Skin epidermis (tissue), 12 donors: ENCODE measurements around the gene FNDC3B.
A peak's percentile ranks its signal among the peaks of the same experiment; 100 is the strongest.
"Not testable (repeated sequence)": the region's sequence is repeated elsewhere in the genome, so short reads cannot be mapped to it uniquely, and the experiment has no call there.

ENCODE experiments used
- H3K27ac ChIP-seq, 21 experiments: fragments of 200-600 bp; sonication (generic) in 11 of 21; one replicate each; pipeline ENCODE4 v1.5.0; 2020; ENCODE audit warnings: mild to moderate bottlenecking in 3 of 21, inconsistent platforms in 2 of 21, moderate library complexity in 2 of 21
- H3K4me3 ChIP-seq, 7 experiments: fragments of 200-600 bp; sonication (generic) in 2 of 7; one replicate each; pipeline ENCODE4 v1.5.0; 2020; ENCODE audit warnings: inconsistent platforms in 2 of 7, mild to moderate bottlenecking in 2 of 7, moderate library complexity in 1 of 7

Gene FNDC3B

DNA sequence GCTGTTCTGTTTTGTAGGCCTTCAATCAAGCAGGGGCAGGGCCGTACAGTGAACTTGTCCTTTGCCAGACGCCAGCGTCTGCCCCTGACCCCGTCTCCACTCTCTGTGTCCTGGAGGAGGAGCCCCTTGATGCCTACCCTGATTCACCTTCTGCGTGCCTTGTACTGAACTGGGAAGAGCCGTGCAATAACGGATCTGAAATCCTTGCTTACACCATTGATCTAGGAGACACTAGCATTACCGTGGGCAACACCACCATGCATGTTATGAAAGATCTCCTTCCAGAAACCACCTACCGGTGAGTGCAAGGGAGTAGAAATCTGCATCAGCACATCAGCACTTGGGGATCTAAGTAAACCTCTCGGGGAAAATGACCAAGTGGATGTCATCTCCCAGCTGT, 313.4 kb downstream of the FNDC3B start:
- Histone ChIP-seq H3K4me3 (no peak overlapping the region), H3K27ac (no peak overlapping the region)

DNA sequence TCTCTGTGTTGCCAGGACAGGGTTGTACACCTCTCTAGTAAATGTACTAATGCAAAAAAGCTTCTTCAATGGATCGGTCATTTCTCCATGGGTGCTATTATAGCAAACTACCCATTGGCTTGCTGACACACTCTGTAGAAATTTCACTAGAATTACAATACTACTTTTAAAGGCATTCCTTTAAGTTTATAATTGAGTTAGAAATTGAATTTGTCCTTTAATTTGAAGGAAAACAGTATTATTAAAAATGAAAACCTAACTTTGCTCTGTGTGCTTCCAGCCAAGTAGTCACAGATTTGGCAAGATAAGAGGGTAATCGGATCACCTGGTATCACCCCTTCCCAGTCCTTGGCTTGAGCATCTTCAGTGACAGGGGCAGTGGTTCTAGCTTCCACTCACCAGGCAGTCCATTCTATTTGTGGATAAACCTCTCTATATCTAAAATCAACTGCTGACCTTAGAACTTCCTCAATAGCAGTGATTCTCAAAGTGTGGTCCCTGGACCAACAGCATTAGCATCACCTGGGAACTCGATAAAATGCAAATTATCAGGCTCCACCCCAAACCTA, 315.6 kb downstream of the FNDC3B start:
- H3K27ac ChIP-seq: no peak overlapping the region

DNA sequence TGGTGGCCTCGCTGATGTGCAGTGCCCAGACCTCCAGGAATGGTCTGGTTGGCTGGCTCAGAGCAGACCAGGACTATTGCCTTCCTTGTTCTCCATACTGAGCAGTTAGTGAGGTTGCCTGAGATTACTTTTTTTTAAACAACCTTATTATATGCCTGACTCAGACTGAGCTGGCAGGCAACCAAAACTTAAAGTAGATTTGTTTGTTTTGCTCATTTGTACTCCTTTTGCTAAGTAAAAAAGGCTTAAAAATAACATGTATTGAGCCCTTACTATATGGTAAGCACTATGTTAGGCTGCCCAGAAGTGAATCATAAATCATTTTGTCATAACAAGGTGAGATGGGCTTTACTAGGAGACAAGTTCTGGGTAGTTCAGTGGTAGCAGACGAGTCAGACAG, 316.5 kb downstream of the FNDC3B start:
- no peak overlapping the region for H3K4me3 ChIP-seq
- H3K27ac ChIP-seq: peak overlapping the region in 1 of 21 experiments; percentile 53

More for the DNA sequence above, 315.6 kb downstream of the FNDC3B start:
- H3K4me3 ChIP-seq: no peak overlapping the region

DNA sequence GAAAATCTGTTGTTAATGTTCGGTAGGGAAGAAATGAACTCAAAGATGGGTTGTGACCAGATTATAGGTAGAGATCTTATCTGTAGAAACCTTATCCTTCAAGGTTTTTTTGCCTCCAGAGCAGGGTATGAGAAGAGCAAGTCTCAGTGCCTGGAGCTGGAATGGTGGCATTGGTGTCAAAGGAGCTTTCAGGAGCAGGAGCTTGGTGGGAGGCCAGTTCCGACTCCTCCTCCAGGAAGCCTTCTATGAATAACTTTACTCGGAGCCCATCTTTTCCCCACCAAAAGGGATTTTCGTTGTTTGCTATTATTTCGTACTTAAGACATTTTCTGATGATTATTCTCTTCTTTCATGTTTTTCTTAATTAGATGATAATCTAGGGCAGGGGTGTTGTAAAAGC, 317.0 kb downstream of the FNDC3B start:
- no peak overlapping the region for H3K27ac ChIP-seq
- no peak overlapping the region for H3K4me3 ChIP-seq

DNA sequence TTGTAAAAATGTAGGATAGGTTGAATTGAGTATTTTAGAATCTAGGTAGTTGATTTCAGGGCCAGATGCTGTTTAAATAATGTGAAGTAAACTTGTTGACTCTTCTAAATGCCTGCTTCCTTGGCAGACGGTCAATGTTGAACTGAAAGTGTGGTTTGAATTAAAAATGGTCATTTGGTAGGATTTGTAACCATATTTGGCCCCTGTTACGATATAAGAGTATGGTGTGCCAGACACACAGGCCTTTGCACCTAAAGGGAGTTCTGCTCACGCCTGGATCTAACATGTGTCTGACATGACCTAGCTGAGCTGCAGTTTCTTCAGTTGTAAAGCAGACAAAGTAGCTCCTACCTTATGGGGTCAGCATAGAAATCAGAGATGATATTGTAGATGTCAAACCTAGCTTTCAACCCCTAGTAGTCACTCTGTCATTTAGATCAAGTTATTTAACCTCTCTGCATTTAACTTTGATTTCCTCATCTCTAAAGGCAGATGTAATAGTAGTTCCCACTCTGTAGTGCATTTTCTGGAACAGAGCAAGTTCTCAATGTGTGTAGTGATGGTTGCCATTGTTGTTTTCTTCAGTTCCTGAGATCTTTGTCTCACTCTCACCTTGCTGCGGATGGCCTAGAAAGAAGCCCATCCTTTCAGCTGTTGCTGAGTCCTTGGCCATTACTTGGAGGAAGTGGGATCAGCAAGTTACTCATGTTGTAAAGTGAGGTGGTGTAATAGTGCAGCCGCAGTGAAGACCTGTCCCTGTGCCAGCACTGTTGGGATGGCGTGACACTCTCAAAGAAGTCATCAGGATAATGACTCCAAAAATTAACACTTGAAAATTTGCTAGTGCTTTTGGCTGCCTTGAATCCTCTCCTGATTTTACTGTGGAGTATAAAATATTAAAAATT, 318.7 kb downstream of the FNDC3B start:
- Histone ChIP-seq H3K4me3 (no peak overlapping the region), H3K27ac (no peak overlapping the region)

DNA sequence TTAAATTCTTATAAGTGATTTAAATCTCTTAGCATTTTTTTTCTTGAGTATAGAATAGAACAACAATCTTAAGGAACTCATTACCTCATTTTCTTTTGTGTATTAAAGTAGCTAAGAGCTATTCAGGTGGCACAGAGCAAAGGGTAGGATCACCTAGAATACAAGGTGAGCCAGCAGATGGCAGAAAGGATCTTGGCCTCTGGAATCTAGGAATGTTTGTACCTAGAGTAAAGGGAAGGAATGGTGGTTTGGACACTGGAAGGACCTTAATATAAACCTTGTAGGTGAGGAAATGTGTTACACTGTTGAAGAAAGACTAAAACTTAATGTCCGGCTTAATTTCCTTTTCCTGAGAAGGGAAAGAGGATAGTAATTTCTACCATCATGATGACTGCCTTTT, 319.9 kb downstream of the FNDC3B start:
- H3K4me3 ChIP-seq: no peak overlapping the region
- H3K27ac ChIP-seq: no peak overlapping the region

DNA sequence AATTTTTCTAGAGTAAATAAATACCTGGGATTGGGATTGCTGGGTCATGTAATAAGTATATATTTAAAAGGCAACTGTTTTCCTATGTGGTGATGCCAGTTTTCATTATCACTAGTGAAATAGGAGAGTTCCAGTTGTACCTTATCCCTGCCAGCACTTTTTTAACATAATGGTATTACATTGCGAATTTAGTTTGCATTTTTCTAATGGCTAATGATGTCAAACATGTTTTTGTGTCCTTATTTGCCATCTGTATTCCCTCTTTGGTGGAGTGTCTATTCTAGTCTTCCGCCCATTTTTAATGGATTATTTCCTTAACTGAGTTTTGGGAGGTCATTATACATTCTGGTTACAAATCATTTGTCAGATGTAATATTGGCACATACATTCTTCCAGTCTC, 320.6 kb downstream of the FNDC3B start:
- Histone ChIP-seq H3K27ac (no peak overlapping the region), H3K4me3 (no peak overlapping the region)

DNA sequence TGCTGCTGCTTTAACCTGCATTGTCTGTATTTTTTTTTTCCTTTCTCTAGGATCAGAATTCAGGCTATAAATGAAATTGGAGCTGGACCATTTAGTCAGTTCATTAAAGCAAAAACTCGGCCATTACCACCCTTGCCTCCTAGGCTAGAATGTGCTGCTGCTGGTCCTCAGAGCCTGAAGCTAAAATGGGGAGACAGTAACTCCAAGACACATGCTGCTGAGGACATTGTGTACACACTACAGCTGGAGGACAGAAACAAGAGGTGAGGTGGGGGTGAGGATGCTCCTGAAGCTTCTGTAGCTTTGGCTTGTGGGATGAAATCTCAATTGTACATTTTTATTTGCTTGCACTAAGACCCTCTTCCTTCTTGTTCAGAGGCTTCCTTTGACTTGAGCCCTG, 323.2 kb downstream of the FNDC3B start:
- no peak overlapping the region for H3K4me3 ChIP-seq
- H3K27ac ChIP-seq: no peak overlapping the region

DNA sequence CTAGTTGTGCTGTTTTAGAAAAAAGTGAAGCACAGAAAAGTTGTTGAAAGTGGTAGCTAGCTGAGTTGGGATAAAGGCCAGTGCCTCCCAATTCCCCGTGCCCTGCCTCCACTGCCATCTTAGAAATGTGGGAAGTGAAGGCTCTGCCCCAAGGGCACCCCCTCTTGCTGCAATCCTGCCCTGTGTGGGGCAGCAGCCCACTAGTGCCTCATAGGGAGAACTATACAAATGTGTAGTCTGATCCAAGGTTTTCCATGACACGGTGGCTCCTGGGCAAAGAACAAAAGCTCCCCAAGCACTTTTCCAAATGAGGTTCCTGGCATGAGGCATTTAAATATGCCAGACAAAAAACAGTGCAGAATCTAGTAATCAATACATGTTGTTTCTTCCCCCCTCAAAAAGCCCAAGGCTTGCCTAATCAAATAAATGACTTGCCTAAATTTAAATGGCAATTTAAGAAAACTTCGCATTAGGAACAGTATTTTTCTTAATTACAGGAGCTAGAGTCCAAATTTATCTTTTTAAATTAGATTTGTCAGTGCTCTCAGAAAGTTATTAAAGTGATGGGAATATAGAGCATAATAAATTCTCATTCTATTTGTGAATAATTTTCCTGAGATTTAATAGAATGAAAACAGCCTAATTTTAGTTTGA, 325.1 kb downstream of the FNDC3B start:
- no peak overlapping the region for H3K4me3 ChIP-seq
- no peak overlapping the region for H3K27ac ChIP-seq

DNA sequence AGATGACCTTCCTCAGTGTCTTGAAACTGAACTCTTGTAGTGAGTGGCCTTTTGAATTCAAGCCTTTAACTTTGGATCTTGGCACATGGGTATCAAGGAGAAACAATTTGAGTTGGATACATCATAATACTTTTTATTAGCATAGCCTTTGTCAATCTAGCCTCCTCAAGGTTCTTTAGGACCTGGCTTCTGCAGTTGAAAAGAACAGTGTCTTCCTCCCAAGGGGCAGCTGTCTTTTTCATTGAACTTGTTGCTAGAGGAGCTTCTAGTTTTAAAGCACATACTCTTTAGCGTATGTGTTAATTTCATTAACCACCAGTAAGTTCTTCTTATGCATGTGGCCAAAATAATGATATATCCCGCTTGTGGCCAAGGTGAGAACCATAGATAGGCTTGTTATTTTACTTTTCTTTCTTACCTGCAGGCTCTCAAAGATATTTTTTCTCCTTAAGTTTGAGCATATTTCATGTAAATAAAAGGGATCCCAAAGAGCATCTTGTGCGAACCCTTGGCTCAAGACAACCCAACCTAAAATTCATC, 325.7 kb downstream of the FNDC3B start:
- Histone ChIP-seq H3K27ac (no peak overlapping the region), H3K4me3 (no peak overlapping the region)

DNA sequence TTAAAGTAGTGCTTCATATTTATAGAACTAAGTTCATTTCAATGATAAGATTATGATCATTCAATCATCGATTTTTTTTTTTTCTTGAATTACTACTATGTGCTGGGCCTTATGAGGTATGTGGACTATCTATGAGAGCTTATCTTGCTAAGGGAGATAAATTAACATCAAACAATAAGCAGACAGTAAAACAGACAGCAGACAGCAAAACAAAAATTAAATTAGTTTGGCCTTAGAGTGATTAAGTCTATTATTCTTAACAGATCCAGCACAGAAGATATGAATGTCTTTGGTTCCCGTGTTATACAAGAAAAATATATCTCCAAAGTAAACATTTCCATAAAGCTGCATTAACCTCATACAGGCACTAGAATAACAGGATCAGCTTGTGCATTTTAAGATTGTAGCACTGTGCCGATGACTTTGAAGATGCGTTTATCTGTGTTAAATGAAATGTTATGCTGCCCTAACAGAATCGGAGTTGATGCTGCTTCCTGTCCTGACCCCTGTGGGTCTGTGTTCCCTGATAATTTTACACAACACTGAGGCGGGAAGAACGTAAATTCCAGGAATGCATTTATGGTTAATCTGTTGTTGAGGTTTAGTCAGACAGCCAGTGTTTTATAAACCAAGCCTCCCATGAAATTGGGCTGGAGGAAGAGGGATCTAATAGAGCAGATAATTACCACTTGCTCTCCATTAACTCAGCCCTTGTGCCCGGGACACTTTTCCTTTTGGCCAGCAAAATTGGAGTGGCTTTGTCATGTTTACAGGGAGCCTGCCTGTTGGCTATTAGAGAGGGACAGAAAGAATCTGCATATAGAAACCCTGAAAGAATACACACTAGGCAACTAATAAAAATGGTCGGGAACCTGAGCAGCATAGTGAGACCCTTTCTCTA, 328.1 kb downstream of the FNDC3B start:
- H3K4me3 ChIP-seq: no peak overlapping the region

DNA sequence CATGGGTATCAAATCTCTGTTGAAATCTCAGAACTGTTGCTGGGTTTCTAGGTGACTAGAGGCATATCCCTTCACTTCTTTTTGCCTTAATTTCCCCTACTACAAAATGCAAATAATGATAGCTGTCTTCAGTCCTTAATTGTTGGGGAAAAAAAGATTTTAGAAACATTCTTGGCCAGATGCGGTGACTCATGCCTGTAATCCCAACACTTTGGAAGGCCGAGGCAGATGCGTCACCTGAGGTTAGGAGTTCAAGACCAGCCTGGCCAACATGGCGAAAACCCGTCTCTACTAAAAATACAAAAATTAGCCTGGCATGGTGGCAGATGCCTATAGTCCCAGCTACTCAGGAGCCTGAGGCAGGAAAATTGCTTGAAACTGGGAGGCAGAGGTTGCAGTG, 329.2 kb downstream of the FNDC3B start:
- not testable (repeated sequence) for H3K4me3 ChIP-seq, H3K27ac ChIP-seq

More for the DNA sequence above, 328.1 kb downstream of the FNDC3B start:
- H3K27ac ChIP-seq: no peak overlapping the region

DNA sequence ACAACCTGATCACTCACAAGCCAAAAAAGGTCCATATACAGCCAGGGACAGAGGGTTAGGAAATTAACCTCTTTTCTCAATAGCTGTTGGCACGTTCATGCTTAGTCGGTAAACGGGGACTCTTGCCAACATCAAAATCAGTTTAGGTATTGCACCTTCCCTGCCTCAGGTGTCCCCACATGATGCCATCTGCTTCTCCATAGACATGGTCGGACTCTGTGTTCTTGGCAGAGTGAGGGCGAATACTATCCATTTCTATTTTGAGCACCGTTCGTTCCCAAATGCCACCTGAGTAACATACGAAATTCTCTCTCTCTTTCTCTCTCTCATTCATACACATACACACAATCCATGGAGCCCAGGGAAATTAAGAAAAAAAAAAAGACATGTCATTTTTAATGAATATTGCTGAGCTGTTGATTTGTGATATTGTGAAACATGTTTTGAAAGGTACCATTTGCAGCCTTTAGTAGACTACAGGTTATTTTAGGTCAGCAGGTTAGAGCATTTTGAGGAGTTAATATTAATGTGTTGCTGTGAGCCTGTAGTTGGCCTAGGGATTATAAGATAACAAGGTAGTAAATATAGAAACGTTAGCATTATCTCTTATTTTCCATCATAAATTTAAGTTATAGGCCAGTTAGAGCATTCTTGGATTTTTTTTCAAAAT, 330.3 kb downstream of the FNDC3B start:
- Histone ChIP-seq H3K4me3 (no peak overlapping the region), H3K27ac (no peak overlapping the region)

DNA sequence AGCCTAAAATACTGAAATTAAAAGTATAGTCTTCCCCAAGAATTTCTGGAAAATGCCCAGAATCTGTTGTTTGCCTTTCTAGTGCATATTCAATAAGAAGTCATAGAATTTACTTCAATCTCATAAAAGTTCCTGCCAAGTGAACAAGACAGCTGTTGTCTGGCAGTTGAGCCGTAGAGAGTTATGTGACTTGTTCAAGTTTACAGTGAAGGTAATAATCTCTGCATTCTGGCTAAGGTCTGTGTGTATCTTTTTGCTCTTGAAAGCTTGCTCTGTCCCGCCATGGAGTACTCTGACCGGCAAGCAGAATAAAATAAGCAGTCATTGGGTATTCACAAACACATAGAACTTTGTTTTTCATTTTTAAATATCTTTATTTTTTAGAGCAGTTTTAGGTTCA, 331.0 kb downstream of the FNDC3B start:
- no peak overlapping the region for H3K4me3 ChIP-seq
- H3K27ac ChIP-seq: no peak overlapping the region

DNA sequence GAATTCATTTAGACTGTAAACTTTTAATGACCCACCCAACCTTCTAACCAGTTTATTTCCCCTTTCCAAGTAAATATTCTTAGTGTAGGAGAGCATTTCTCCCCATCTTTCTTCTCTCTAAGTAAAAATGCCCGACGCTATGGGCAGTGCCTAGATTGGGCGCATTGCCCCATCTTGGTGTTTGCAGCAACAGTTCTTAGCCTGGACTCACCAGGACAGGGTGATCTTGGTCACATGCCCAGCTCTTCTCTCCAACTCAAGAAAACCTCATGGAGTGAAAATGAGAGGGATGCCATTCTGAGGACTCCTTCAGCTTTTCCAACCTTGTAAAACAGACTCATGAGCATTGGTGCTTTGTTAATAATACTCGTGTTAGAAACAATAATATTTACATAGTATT, 332.2 kb downstream of the FNDC3B start:
- H3K27ac ChIP-seq: no peak overlapping the region
- no peak overlapping the region for H3K4me3 ChIP-seq

DNA sequence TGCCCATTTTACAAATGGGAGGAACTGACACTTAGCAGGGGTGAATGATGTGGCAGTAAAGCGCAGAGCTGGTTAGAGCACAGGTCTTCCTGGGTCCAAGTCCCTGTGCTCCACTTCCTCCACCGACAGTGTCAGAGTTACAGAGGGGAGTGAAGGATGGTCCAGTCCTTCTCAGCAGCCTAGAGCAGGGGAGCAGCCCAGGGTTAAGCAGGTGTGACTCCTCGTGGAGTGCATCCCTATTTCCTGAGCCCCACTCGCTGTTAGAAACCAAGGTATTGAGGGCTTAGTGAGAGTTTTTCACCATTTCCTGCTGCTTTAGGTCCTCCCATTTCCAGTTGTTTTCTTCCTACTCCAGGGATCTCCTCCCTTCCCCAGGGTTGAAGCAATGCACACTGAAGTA, 333.5 kb downstream of the FNDC3B start:
- Histone ChIP-seq H3K4me3 (no peak overlapping the region), H3K27ac (no peak overlapping the region)

DNA sequence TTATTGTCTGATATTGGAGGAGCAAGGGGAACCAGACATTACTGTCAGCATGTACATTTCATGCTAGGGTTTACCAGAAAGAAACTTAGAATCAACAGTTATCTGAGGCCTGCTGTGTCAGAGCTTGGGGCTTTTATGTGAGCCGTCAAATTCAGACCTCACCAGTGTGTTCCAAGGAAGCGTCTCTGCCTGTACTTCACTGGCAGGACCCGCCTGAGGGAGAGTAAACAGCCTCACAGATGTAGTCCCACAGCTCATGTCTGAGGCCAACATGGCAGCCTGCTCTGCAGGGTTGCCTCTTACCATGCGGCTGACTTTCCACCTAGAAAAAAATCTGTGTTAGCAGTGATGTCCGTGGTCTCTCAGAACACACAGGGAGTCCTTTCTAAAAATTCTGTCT, 334.5 kb downstream of the FNDC3B start:
- H3K27ac ChIP-seq: no peak overlapping the region
- no peak overlapping the region for H3K4me3 ChIP-seq

DNA sequence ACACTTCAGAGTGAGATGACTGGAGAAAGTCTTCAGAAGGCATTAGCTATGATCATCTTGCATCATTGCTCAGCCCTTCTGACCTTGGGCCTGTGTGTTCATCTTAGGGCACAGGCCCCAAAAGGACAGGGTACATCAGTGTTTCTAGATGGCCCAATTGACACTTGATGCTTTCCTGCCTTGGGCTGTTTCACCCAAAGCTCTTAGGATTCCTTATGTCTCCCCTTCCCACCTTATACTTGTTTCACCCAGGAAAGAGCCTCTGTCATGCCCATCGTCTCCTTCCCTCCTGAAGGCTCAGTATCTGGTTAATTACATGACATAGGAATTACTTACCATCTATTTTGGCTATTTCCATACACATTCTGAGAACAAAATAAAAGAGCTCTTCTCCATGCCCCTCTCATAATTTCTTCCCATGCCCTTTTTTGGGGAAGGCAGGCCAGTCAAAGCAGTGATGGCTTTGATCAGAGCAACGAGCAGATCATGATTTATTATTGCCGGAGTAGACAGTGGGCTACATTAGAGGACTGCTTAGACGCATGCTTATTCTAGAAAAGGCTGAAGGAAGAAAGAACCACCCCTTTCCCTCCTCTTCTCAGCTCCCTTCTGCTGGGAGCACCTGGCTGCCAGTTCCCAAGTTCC, 335.9 kb downstream of the FNDC3B start:
- no peak overlapping the region for H3K4me3 ChIP-seq

DNA sequence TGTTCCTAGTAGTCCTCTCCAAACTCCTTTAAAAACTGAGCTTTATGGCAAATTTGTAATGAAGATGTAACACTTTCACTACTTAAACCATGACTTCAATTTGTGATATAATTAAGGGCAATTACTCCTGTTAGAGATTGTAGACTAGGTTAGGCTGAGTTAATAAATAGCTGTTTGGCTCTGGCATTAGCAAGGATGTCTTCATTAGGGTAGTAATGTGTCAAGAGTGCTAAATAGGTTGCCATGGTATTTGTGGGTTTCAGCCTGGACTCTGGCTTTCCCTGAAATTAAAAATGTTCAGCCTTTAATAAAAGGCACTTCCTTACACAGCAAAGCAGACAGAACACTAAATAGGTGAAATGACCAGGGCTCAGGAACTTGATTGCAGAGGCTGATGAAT, 337.0 kb downstream of the FNDC3B start:
- Histone ChIP-seq H3K27ac (peak overlapping the region in 1 of 21 experiments; percentile 15), H3K4me3 (no peak overlapping the region)

More for the DNA sequence above, 335.9 kb downstream of the FNDC3B start:
- H3K27ac ChIP-seq: no peak overlapping the region
